ENCODE data around the gene MGA.
A peak's percentile ranks its signal among the peaks of the same experiment; 100 is the strongest.

Gene MGA

DNA sequence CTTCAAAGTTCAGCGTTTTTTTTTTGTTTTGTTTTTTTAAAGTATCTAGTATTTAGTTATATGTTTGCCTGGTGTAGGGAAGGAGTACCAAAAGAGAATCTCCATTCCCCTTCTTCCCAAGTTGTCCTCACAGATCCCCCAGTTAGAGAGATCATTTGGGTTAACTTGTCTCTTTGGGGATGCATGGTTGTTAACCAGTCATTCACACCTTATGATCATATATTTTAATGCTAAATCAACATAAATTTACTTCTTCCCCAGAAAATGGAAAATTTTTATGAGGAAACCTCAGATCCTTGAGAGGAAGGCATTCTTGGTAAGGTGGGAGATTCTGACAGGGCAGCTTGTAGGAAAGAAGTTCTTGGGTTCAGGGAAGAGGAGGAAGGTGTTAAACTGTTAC, 1.5 kb upstream of the MGA start:
- Histone ChIP-seq H3K4me1 (ENCODE audit: control insufficient read depth, insufficient read depth, low read length) (peaks cover 15% of the 10 kb centered on the region), H3K9ac (ENCODE audit: low read depth, low read length) (no peak overlapping the region), H3K27me3 (ENCODE audit: control insufficient read depth, insufficient read depth, low read length) (peaks cover 22% of the 10 kb centered on the region), H3K36me3 (ENCODE audit: control insufficient read depth, insufficient read depth, low read length) (no peaks in the 10 kb centered on the region), H3K9me3 (ENCODE audit: control insufficient read depth, insufficient read depth, low read length) (no peaks in the 10 kb centered on the region), H3K4me3 (ENCODE audit: low read depth, low read length) (no peak overlapping the region), H3K27ac (ENCODE audit: low read depth, low read length) (no peak overlapping the region)

DNA sequence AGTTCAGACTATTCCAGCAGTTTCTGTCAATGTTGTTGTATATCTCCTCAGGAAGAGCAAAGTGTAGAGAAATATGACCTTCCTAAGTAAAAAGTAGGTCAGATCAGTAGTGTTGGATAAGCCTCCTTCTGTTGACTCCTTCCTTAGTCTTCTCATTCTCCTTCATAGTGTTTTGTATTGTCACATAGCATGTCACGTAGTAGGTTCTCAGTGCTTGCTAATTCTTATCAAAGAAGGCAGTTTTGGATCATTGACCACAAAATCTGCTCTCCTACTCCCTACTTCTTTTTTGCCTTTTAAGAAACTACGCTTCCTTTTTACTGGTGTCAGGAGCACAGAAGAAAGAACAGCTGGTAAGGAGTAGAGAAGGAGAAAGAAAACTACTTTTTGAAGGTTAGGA, 1.0 kb upstream of the MGA start:
- peaks cover 15% of the 10 kb centered on the region for H3K4me1 ChIP-seq (ENCODE audit: control insufficient read depth, insufficient read depth, low read length)
- no peaks in the 10 kb centered on the region for H3K9me3 ChIP-seq (ENCODE audit: control insufficient read depth, insufficient read depth, low read length)
- no peak overlapping the region for H3K9ac ChIP-seq (ENCODE audit: low read depth, low read length)
- H3K36me3 ChIP-seq (ENCODE audit: control insufficient read depth, insufficient read depth, low read length): no peaks in the 10 kb centered on the region
- no peak overlapping the region for H3K27ac ChIP-seq (ENCODE audit: low read depth, low read length)
- H3K27me3 ChIP-seq (ENCODE audit: control insufficient read depth, insufficient read depth, low read length): peaks cover 22% of the 10 kb centered on the region
- H3K4me3 ChIP-seq (ENCODE audit: low read depth, low read length): peak overlapping the region; percentile 81

DNA sequence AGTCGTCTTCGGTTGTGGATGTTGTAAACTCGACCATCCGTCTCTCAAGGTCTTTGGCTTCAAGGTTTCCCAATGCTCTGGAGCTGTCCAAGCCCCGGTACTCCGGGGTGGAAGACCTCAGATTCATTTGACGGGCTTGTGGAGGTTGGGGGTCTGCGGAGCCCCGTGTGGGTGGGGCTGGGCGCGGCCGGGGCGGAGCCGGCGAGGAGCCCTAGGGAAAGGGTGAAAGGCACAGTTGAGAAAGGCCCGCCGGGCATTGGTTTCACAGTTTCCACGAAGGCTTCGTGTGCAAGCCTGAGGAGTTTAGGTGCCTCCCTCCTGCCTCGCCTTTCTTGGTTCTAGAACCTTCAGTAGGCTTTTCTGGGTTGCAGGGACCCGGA, 360 bp upstream of the MGA start:
- H3K9ac ChIP-seq (ENCODE audit: low read depth, low read length): peak overlapping the region; percentile 64
- peaks cover 15% of the 10 kb centered on the region for H3K4me1 ChIP-seq (ENCODE audit: control insufficient read depth, insufficient read depth, low read length)
- peaks cover 22% of the 10 kb centered on the region for H3K27me3 ChIP-seq (ENCODE audit: control insufficient read depth, insufficient read depth, low read length)

DNA sequence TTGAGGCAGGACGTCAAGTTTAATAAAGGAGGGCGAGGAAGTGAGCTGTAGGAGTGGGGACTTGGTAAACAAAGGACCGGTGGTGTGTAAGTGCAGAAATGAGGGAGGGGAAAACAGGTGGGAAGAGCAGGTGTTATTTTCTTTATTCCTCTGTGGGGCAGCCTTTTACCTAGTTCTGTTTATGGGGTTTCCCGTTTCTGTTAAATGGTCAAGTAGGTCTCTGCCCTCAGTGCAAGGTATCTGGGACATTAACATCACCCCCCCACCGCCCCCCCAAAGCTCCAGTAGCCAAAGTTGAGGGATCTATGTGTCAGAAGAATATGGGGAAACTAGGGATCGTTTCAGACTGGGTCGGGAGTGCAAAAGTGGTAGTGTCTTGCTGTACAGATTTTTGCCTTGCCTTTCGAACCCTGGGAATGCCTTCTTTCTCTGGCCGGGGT, 893 bp downstream of the MGA start:
- Histone ChIP-seq H3K9ac (ENCODE audit: low read depth, low read length) (peak overlapping the region; percentile 76), H3K27me3 (ENCODE audit: control insufficient read depth, insufficient read depth, low read length) (peaks cover 22% of the 10 kb centered on the region), H3K36me3 (ENCODE audit: control insufficient read depth, insufficient read depth, low read length) (no peaks in the 10 kb centered on the region), H3K4me1 (ENCODE audit: control insufficient read depth, insufficient read depth, low read length) (peaks cover 15% of the 10 kb centered on the region), H3K27ac (ENCODE audit: low read depth, low read length) (peak overlapping the region; percentile 97), H3K4me3 (ENCODE audit: low read depth, low read length) (peak overlapping the region; percentile 81), H3K9me3 (ENCODE audit: control insufficient read depth, insufficient read depth, low read length) (no peaks in the 10 kb centered on the region)

More for the DNA sequence above, 360 bp upstream of the MGA start:
- Histone ChIP-seq H3K4me3 (ENCODE audit: low read depth, low read length) (peak overlapping the region; percentile 81), H3K9me3 (ENCODE audit: control insufficient read depth, insufficient read depth, low read length) (no peaks in the 10 kb centered on the region), H3K36me3 (ENCODE audit: control insufficient read depth, insufficient read depth, low read length) (no peaks in the 10 kb centered on the region), H3K27ac (ENCODE audit: low read depth, low read length) (peak overlapping the region; percentile 97)

DNA sequence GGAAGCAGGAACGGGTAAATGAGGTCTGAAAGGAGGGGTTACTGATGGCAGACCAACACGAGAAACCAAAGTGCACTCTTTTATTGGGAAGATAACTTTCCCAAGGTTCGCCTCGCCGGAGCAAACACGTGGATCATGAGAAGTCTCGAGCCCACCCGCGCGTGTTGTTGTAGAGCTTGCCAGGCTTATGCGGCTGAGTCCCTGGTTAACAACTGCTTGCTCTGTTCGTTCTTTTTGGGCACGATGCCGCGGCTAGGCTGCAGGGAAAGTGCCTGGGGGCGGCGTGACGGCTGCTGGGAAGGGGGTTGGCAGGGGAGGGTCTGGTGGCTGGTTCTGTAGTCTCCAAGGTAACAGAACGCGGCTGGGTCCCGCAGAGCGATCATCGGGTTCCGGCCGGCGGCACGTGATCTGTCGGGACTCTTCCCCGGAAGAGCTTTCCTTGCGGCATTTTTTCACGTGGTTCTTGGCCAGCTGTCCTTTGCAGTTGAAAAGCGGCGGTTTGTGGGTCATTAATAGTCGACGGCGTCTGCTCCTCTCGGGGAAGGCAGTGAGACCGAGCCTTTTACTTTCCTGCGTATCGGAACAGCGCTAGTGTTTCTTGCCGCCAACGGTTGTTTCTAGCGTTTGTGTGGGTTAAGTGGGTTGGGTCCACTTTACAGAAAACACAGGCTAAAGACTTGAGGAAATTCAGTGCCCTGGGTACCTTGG, 1.5 kb downstream of the MGA start:
- H3K27me3 ChIP-seq (ENCODE audit: control insufficient read depth, insufficient read depth, low read length): peaks cover 22% of the 10 kb centered on the region
- peak overlapping the region; percentile 63 for H3K27ac ChIP-seq (ENCODE audit: low read depth, low read length)
- H3K36me3 ChIP-seq (ENCODE audit: control insufficient read depth, insufficient read depth, low read length): no peaks in the 10 kb centered on the region
- H3K9me3 ChIP-seq (ENCODE audit: control insufficient read depth, insufficient read depth, low read length): no peaks in the 10 kb centered on the region
- H3K4me3 ChIP-seq (ENCODE audit: low read depth, low read length): peak overlapping the region; percentile 81
- peaks cover 15% of the 10 kb centered on the region for H3K4me1 ChIP-seq (ENCODE audit: control insufficient read depth, insufficient read depth, low read length)
- H3K9ac ChIP-seq (ENCODE audit: low read depth, low read length): peak overlapping the region; percentile 76; the same call in 1 of the 2 replicates

DNA sequence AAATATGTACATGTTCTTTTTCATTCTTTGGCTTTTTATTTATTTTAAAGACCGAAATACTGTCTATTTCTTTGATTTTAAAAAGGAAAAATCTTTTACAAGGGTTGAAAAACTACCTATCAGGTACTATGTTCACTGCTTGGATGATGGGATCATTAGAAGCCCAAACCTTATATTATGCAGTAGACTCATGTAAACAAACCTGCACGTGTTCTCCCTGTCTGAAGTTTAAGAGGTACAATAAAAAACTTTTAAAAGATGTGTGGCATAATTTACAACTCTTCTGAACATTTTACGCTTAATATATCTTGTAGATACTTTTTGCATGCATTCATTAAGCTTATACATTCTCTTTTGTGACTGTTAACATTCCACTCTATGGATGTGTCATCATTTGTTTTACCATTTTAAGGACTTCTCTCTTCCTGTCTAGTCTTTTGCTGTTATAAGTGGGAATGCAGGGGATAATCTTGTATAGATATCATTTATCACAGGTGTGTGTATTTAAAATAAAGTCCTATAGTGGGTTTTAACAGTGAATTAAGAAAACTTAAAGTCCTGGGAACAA, 6.2 kb downstream of the MGA start:
- Histone ChIP-seq H3K27ac (ENCODE audit: low read depth, low read length) (no peak overlapping the region), H3K4me1 (ENCODE audit: control insufficient read depth, insufficient read depth, low read length) (peaks cover 10% of the 10 kb centered on the region; the same call in 1 of the 2 replicates), H3K9me3 (ENCODE audit: control insufficient read depth, insufficient read depth, low read length) (no peaks in the 10 kb centered on the region), H3K27me3 (ENCODE audit: control insufficient read depth, insufficient read depth, low read length) (no peaks in the 10 kb centered on the region), H3K36me3 (ENCODE audit: control insufficient read depth, insufficient read depth, low read length) (peaks cover 15% of the 10 kb centered on the region), H3K9ac (ENCODE audit: low read depth, low read length) (no peak overlapping the region), H3K4me3 (ENCODE audit: low read depth, low read length) (no peak overlapping the region)

DNA sequence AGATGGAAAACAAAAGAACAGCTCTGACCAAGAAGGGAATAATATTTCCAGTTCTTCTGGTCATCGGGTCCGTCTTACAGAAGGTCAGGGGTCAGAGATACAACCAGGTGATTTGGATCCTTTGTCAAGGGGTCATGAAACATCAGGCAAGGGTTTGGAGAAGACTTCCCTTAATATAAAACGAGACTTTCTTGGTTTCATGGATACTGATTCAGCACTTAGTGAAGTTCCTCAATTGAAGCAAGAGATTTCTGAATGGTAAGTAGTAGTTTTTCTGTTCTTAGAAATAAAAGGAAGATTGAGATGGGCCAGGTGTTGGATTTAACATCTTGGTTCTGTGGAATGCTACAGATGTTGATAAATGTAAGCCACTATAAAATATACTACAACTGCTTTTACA, 9.5 kb downstream of the MGA start:
- Histone ChIP-seq H3K9ac (ENCODE audit: low read depth, low read length) (no peak overlapping the region), H3K4me3 (ENCODE audit: low read depth, low read length) (no peak overlapping the region), H3K9me3 (ENCODE audit: control insufficient read depth, insufficient read depth, low read length) (no peaks in the 10 kb centered on the region), H3K36me3 (ENCODE audit: control insufficient read depth, insufficient read depth, low read length) (peaks cover 15% of the 10 kb centered on the region), H3K27ac (ENCODE audit: low read depth, low read length) (no peak overlapping the region), H3K4me1 (ENCODE audit: control insufficient read depth, insufficient read depth, low read length) (no peaks in the 10 kb centered on the region), H3K27me3 (ENCODE audit: control insufficient read depth, insufficient read depth, low read length) (no peaks in the 10 kb centered on the region)

DNA sequence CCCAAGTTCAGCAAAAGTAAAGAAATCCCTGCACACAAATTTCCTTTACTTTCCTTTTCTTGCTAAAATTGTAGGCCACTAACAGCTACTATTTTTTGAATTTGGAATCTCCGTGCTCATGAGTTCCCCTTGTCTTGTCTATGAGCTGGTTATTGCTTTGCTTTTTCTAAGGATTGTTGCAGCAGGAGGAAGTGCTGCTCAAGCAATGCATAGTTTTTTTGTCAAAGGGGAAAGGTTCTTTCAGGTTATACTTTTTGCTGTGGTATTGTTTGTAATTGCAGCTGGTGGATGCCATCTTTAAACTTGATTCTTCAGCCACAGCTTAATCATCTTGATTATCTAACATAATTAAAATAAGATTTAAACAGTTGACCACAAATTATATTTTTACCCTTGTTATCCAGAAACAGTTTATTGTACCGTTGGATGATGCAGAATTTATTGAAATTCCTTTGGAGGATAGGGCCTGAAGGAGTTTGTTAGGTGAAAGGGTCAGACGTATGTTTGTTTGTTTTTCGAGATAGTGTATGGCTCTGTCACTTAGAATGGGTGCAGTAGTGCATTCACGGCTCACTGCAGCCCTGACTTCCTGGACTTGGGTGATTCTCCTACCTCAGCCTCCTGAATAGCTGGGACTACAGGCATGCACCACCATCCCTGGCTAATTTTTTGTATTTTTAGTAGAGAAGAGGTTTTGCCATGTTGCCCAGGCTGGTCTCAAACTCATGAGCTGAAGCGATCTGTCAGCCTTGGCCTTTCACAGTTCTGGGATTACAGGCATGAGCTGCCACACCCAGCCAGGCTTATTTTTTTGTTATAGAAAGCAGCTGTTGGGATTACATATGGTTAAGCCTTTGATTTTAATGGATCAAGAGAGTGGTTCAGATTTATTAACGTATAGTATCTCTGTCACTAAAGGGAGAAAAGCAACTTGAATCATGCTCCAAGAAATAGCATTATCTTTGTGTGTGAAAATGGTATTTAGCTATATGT, 11.7 kb downstream of the MGA start:
- no peaks in the 10 kb centered on the region for H3K4me1 ChIP-seq (ENCODE audit: control insufficient read depth, insufficient read depth, low read length)
- no peaks in the 10 kb centered on the region for H3K9me3 ChIP-seq (ENCODE audit: control insufficient read depth, insufficient read depth, low read length)
- H3K27ac ChIP-seq (ENCODE audit: low read depth, low read length): no peak overlapping the region
- H3K36me3 ChIP-seq (ENCODE audit: control insufficient read depth, insufficient read depth, low read length): peaks cover 15% of the 10 kb centered on the region
- H3K4me3 ChIP-seq (ENCODE audit: low read depth, low read length): no peak overlapping the region
- H3K27me3 ChIP-seq (ENCODE audit: control insufficient read depth, insufficient read depth, low read length): no peaks in the 10 kb centered on the region
- H3K9ac ChIP-seq (ENCODE audit: low read depth, low read length): no peak overlapping the region

DNA sequence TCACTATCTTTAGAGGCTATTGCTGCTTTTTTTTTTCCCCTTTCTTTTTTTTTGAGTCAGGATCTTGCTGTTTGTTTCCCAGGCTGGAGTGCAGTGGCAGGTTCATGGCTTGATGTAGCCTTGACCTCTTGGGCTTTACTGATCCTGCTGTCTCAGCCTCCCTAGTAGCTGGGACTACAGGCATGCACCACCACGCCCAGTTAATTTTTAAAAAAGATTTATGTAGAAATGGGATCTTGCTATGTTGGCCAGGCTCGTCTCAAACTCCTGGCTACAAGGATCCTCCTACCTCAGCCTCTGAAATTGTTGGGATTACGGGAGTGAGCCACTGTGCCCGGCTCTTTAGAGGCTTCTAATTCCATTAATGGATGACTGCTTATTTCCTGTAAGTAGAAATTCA, 15.1 kb downstream of the MGA start:
- Histone ChIP-seq H3K27me3 (ENCODE audit: control insufficient read depth, insufficient read depth, low read length) (no peaks in the 10 kb centered on the region), H3K4me3 (ENCODE audit: low read depth, low read length) (no peak overlapping the region), H3K36me3 (ENCODE audit: control insufficient read depth, insufficient read depth, low read length) (no peaks in the 10 kb centered on the region), H3K27ac (ENCODE audit: low read depth, low read length) (no peak overlapping the region), H3K9me3 (ENCODE audit: control insufficient read depth, insufficient read depth, low read length) (no peaks in the 10 kb centered on the region), H3K4me1 (ENCODE audit: control insufficient read depth, insufficient read depth, low read length) (no peaks in the 10 kb centered on the region), H3K9ac (ENCODE audit: low read depth, low read length) (no peak overlapping the region)

DNA sequence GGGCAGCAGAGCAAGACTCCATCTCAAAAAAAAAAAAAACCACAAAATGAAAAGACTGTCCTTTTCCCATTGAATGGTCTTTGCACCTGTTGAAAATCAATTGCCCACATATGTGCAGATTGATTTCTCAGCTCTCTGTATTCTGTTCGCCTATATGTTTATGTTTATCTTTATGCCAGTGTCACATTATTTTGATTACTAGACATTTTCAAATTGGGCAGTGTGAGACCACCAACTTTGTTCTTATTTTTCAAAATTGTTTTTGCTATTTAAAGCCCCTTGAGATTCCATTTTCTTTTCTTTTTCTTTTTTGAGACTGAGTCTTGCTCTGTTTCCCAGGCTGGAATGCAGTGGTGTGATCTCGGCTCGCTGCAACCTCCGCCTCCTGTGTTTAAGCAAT, 18.5 kb downstream of the MGA start:
- no peak overlapping the region for H3K27ac ChIP-seq (ENCODE audit: low read depth, low read length)
- no peaks in the 10 kb centered on the region for H3K9me3 ChIP-seq (ENCODE audit: control insufficient read depth, insufficient read depth, low read length)
- no peak overlapping the region for H3K4me3 ChIP-seq (ENCODE audit: low read depth, low read length)
- H3K9ac ChIP-seq (ENCODE audit: low read depth, low read length): no peak overlapping the region
- H3K27me3 ChIP-seq (ENCODE audit: control insufficient read depth, insufficient read depth, low read length): no peaks in the 10 kb centered on the region
- no peaks in the 10 kb centered on the region for H3K4me1 ChIP-seq (ENCODE audit: control insufficient read depth, insufficient read depth, low read length)
- no peaks in the 10 kb centered on the region for H3K36me3 ChIP-seq (ENCODE audit: control insufficient read depth, insufficient read depth, low read length)

DNA sequence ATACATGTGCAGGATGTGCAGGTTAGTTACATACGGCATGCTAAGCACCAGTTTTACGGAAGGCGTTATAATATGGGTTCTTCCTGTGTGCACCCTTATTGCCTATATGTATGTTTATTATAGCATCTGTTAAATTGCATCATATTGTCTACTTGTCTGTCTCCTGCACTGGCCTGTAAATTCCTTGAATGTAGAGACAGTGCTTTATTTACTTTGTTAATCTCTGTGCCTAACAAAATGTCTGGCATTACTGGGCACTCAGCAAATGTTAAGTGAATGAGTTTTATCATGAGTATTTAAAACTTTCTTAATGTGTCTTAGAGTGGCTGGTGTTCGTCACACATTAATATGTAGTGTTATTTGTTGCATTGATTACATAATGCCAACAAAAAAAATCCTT, 23.8 kb downstream of the MGA start:
- H3K27me3 ChIP-seq (ENCODE audit: control insufficient read depth, insufficient read depth, low read length): no peaks in the 10 kb centered on the region
- H3K27ac ChIP-seq (ENCODE audit: low read depth, low read length): no peak overlapping the region
- no peak overlapping the region for H3K9ac ChIP-seq (ENCODE audit: low read depth, low read length)
- peaks cover 9% of the 10 kb centered on the region; the same call in 1 of the 2 replicates for H3K4me1 ChIP-seq (ENCODE audit: control insufficient read depth, insufficient read depth, low read length)
- H3K4me3 ChIP-seq (ENCODE audit: low read depth, low read length): no peak overlapping the region
- H3K36me3 ChIP-seq (ENCODE audit: control insufficient read depth, insufficient read depth, low read length): no peaks in the 10 kb centered on the region
- H3K9me3 ChIP-seq (ENCODE audit: control insufficient read depth, insufficient read depth, low read length): no peaks in the 10 kb centered on the region
